HEK293 (cell line): Measurements from ENCODE around the gene NTN4.

Source experiments
- ELK4 ChIP-seq: IDR thresholded peaks from 2 replicates; pipeline ENCODE4 v1.6.1; 2011; ENCODE audit warnings: mild to moderate bottlenecking, low read depth, low read length, borderline replicate concordance
- HOXA7 ChIP-seq: sonication (generic); formaldehyde crosslinking; IDR thresholded peaks from 2 replicates; pipeline ENCODE4 v1.8.1; 2022; ENCODE audit warnings: missing genetic modification reagents, borderline replicate concordance
- SP7 ChIP-seq: fragments of 450-650 bp; formaldehyde crosslinking; IDR thresholded peaks from 2 replicates; pipeline ENCODE4 v1.5.1; 2016; ENCODE audit warnings: missing biosample characterization, missing genetic modification characterization
- ZFP41 ChIP-seq: fragments of 450-650 bp; formaldehyde crosslinking; IDR thresholded peaks from 2 replicates; pipeline ENCODE4 v1.5.1; 2016; ENCODE audit warnings: missing biosample characterization, missing genetic modification characterization, borderline replicate concordance
- ZIC2 ChIP-seq: fragments of 450-650 bp; formaldehyde crosslinking; IDR thresholded peaks from 2 replicates; pipeline ENCODE4 v1.5.1; 2016; ENCODE audit warnings: missing biosample characterization, missing genetic modification characterization
- ZNF112 ChIP-seq: fragments of 450-650 bp; formaldehyde crosslinking; IDR thresholded peaks from 2 replicates; pipeline ENCODE4 v1.5.0; 2017; ENCODE audit warnings: missing biosample characterization, missing genetic modification characterization
- ZNF223 ChIP-seq: fragments of 450-650 bp; formaldehyde crosslinking; IDR thresholded peaks from 2 replicates; pipeline ENCODE4 v1.5.1; 2016; ENCODE audit warnings: missing biosample characterization, missing genetic modification characterization
- ZNF266 ChIP-seq: fragments of 450-650 bp; formaldehyde crosslinking; IDR thresholded peaks from 2 replicates; pipeline ENCODE4 v1.5.1; 2016; ENCODE audit warnings: missing biosample characterization, missing genetic modification characterization, low read depth
- ZNF280D ChIP-seq: fragments of 450-650 bp; formaldehyde crosslinking; IDR thresholded peaks from 2 replicates; pipeline ENCODE4 v1.5.1; 2016; ENCODE audit warnings: missing biosample characterization, missing genetic modification characterization
- ZNF311 ChIP-seq: fragments of 450-650 bp; formaldehyde crosslinking; IDR thresholded peaks from 2 replicates; pipeline ENCODE4 v1.5.1; 2017; ENCODE audit warnings: missing biosample characterization, missing genetic modification characterization, borderline replicate concordance
- ZNF341 ChIP-seq: fragments of 450-650 bp; formaldehyde crosslinking; IDR thresholded peaks from 2 replicates; pipeline ENCODE4; 2016; ENCODE audit warnings: low read depth, missing biosample characterization, missing genetic modification characterization
- ZNF596 ChIP-seq: fragments of 450-650 bp; IDR thresholded peaks from 2 replicates; pipeline ENCODE4 v1.5.0; 2018; ENCODE audit warnings: missing biosample characterization, mild to moderate bottlenecking, missing genetic modification characterization, moderate library complexity
- ZNF629 ChIP-seq: fragments of 450-650 bp; formaldehyde crosslinking; IDR thresholded peaks from 2 replicates; pipeline ENCODE4 v1.5.1; 2017; ENCODE audit warnings: missing biosample characterization, missing genetic modification characterization
- TF ChIP-seq, protein P1 (sequence below): fragments of 450-650 bp; formaldehyde crosslinking; IDR thresholded peaks from 2 replicates; pipeline ENCODE4 v1.5.1; 2016; ENCODE audit warnings: missing biosample characterization, missing genetic modification characterization
- TF ChIP-seq, protein P2 (sequence below): fragments of 450-650 bp; formaldehyde crosslinking; IDR thresholded peaks from 2 replicates; pipeline ENCODE4 v1.5.1; 2016; ENCODE audit warnings: missing biosample characterization, missing genetic modification characterization
- TF ChIP-seq, protein P3 (sequence below): fragments of 450-650 bp; IDR thresholded peaks from 2 replicates; pipeline ENCODE4 v1.5.1; 2018; ENCODE audit warnings: missing biosample characterization, missing genetic modification characterization
- TF ChIP-seq, protein P4 (sequence below): fragments of 450-650 bp; formaldehyde crosslinking; IDR thresholded peaks from 2 replicates; pipeline ENCODE4 v1.5.1; 2016; ENCODE audit warnings: missing biosample characterization, missing genetic modification characterization
- TF ChIP-seq, protein P5 (sequence below): fragments of 450-650 bp; formaldehyde crosslinking; IDR thresholded peaks from 2 replicates; pipeline ENCODE4 v1.5.1; 2016; ENCODE audit warnings: missing biosample characterization, missing genetic modification characterization, borderline replicate concordance
- TF ChIP-seq, protein P6 (sequence below): fragments of 450-650 bp; formaldehyde crosslinking; conservative IDR thresholded peaks from 2 replicates; pipeline ENCODE4 v1.5.1; 2016; ENCODE audit warnings: low read depth, missing biosample characterization, missing genetic modification characterization

NTN4 gene

GRCh38 chr12:95633049-95633731 lies 157.4 kb downstream of the NTN4 start (continued):
- TF ChIP-seq, protein P1, sequence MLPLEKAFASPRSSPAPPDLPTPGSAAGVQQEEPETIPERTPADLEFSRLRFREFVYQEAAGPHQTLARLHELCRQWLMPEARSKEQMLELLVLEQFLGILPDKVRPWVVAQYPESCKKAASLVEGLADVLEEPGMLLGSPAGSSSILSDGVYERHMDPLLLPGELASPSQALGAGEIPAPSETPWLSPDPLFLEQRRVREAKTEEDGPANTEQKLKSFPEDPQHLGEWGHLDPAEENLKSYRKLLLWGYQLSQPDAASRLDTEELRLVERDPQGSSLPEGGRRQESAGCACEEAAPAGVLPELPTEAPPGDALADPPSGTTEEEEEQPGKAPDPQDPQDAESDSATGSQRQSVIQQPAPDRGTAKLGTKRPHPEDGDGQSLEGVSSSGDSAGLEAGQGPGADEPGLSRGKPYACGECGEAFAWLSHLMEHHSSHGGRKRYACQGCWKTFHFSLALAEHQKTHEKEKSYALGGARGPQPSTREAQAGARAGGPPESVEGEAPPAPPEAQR: no peak
- TF ChIP-seq ZNF341 (tag by site-specific recombination) (no peak), HOXA7 (CRISPR knock-in tag) (no peak), ZNF112 (tag by site-specific recombination) (no peak), ZNF266 (no peak), ZFP41 (no peak), ZNF223 (tag by site-specific recombination) (no peak), ZNF280D (no peak), ZIC2 (tag by site-specific recombination) (no peak), ZNF596 (no peak), ELK4 (no peak), ZNF311 (tag by site-specific recombination) (no peak), ZNF629 (tag by site-specific recombination) (peak; percentile 64; the same call in 1 of the 2 replicates), SP7 (tag by site-specific recombination) (no peak)
- TF ChIP-seq, protein P2, sequence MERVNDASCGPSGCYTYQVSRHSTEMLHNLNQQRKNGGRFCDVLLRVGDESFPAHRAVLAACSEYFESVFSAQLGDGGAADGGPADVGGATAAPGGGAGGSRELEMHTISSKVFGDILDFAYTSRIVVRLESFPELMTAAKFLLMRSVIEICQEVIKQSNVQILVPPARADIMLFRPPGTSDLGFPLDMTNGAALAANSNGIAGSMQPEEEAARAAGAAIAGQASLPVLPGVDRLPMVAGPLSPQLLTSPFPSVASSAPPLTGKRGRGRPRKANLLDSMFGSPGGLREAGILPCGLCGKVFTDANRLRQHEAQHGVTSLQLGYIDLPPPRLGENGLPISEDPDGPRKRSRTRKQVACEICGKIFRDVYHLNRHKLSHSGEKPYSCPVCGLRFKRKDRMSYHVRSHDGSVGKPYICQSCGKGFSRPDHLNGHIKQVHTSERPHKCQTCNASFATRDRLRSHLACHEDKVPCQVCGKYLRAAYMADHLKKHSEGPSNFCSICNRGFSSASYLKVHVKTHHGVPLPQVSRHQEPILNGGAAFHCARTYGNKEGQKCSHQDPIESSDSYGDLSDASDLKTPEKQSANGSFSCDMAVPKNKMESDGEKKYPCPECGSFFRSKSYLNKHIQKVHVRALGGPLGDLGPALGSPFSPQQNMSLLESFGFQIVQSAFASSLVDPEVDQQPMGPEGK (tag by site-specific recombination): 0 out of 2 replicates have a peak, but pooled peaks have one; percentile 31
- TF ChIP-seq, protein P3, sequence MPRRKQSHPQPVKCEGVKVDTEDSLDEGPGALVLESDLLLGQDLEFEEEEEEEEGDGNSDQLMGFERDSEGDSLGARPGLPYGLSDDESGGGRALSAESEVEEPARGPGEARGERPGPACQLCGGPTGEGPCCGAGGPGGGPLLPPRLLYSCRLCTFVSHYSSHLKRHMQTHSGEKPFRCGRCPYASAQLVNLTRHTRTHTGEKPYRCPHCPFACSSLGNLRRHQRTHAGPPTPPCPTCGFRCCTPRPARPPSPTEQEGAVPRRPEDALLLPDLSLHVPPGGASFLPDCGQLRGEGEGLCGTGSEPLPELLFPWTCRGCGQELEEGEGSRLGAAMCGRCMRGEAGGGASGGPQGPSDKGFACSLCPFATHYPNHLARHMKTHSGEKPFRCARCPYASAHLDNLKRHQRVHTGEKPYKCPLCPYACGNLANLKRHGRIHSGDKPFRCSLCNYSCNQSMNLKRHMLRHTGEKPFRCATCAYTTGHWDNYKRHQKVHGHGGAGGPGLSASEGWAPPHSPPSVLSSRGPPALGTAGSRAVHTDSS (tag by site-specific recombination): no peak
- TF ChIP-seq, protein P4, sequence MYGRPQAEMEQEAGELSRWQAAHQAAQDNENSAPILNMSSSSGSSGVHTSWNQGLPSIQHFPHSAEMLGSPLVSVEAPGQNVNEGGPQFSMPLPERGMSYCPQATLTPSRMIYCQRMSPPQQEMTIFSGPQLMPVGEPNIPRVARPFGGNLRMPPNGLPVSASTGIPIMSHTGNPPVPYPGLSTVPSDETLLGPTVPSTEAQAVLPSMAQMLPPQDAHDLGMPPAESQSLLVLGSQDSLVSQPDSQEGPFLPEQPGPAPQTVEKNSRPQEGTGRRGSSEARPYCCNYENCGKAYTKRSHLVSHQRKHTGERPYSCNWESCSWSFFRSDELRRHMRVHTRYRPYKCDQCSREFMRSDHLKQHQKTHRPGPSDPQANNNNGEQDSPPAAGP (tag by site-specific recombination): no peak
- TF ChIP-seq, protein P5, sequence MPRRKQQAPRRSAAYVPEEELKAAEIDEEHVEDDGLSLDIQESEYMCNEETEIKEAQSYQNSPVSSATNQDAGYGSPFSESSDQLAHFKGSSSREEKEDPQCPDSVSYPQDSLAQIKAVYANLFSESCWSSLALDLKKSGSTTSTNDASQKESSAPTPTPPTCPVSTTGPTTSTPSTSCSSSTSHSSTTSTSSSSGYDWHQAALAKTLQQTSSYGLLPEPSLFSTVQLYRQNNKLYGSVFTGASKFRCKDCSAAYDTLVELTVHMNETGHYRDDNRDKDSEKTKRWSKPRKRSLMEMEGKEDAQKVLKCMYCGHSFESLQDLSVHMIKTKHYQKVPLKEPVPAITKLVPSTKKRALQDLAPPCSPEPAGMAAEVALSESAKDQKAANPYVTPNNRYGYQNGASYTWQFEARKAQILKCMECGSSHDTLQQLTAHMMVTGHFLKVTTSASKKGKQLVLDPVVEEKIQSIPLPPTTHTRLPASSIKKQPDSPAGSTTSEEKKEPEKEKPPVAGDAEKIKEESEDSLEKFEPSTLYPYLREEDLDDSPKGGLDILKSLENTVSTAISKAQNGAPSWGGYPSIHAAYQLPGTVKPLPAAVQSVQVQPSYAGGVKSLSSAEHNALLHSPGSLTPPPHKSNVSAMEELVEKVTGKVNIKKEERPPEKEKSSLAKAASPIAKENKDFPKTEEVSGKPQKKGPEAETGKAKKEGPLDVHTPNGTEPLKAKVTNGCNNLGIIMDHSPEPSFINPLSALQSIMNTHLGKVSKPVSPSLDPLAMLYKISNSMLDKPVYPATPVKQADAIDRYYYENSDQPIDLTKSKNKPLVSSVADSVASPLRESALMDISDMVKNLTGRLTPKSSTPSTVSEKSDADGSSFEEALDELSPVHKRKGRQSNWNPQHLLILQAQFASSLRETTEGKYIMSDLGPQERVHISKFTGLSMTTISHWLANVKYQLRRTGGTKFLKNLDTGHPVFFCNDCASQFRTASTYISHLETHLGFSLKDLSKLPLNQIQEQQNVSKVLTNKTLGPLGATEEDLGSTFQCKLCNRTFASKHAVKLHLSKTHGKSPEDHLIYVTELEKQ: no peak
- TF ChIP-seq, protein P6, sequence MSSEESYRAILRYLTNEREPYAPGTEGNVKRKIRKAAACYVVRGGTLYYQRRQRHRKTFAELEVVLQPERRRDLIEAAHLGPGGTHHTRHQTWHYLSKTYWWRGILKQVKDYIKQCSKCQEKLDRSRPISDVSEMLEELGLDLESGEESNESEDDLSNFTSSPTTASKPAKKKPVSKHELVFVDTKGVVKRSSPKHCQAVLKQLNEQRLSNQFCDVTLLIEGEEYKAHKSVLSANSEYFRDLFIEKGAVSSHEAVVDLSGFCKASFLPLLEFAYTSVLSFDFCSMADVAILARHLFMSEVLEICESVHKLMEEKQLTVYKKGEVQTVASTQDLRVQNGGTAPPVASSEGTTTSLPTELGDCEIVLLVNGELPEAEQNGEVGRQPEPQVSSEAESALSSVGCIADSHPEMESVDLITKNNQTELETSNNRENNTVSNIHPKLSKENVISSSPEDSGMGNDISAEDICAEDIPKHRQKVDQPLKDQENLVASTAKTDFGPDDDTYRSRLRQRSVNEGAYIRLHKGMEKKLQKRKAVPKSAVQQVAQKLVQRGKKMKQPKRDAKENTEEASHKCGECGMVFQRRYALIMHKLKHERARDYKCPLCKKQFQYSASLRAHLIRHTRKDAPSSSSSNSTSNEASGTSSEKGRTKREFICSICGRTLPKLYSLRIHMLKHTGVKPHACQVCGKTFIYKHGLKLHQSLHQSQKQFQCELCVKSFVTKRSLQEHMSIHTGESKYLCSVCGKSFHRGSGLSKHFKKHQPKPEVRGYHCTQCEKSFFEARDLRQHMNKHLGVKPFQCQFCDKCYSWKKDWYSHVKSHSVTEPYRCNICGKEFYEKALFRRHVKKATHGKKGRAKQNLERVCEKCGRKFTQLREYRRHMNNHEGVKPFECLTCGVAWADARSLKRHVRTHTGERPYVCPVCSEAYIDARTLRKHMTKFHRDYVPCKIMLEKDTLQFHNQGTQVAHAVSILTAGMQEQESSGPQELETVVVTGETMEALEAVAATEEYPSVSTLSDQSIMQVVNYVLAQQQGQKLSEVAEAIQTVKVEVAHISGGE: no peak
